Measurements from ENCODE around the gene RANBP1.

Gene RANBP1

GRCh38 chr22:20086101-20086599 lies 29.8 kb upstream of the RANBP1 start:
- DNase-seq, result no peak

- DNase-seq, result no peak
These were observed 29.1 kb upstream of the RANBP1 start for GRCh38 chr22:20086763-20087162.

DNA sequence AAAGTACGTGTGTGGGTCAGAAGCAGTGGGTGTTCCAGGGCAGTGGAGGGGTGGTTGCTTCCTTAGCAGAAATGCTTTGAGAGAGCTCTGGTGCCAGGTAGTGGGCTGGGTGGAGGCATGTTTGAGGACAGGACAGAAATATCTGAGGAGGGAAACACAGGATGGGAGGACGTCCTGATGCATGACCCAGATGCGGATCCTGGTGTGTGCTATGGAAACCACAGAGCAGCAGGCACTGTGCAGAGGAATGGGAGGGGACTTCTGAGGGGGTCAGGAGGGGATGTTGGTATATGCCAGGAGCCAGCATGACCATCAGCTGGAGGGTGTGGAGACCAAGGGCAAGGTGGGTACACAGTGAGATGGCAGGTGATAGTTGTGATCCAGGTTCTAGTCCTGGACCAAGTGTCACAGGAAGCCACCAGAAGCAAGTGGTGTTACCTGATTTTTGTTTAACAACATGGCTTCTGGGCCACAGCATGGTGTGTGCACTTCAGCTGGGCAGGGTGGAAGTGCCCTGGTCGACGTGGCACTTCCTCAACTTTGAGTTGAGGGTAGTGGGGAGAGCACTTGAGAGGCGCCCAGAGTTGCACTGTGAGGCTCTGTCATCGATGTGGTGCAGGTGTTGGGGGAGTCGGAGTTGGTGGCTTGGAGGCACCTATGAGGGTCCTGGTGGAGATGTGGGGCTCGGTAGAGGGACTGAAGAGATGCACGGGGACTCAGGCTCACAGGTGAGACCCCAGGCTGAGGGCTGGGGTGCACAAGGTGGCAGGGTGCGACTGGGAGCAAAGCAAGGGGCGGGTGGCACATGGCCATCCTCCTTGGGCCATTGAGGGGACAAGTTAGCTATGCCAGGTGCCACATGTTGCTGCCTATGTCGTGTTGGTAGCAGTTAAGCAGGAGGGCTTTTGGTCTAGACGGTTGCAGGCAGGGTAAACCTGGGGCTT lies 28.3 kb upstream of the RANBP1 start:
- DNase-seq, result no peak

DNA sequence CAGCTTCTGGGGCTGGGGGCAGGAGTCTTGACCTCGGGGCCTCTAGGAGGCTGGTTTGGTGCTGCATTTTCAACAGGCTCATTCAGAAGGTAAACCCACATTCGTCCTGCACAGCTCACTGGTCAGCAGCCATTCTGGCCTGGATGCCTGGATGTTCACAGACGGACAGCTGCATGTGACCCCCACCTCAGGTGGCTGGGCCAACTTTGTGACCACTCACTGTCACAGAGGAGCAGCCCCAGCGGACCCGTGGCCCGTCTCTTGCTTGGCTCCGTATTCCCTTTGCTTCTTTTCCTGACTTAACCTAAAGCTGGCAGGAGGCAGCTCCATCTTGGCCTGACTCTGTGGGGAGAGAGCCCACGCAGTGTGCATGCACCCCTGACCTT lies 27.6 kb upstream of the RANBP1 start:
- no peak for DNase-seq

DNA sequence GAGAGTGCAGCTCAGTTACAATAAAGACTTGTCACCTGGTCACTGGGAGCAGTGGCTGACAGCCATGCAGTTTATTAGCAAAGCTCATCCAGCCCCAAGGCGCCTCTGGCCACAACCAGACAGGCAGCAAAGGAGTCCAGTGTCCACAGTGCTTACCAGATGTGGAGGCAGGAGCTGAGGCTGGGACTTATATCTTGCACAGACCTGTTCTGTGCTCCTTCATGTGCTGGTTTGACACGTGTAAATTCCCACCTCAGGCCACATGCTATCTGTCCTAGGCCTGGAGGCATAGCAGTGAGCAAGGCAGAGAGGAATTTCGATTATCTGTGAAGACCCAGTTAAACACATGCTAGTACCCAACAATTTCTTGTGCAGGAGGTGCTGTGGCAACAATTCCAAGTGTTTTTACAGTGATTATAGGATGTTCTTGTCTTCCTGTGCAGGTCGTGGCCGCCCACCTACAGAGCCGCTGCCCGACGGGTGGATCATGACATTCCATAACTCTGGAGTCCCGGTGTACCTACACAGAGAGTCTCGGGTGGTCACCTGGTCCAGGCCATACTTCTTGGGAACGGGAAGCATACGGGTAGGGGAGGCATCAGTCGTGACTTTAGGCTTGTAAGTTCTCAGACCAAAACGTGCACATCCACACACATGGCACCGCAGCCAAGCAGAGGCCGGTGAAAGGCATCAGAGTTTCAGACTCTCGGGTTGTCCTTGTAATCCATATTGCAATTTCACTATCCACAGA lies 26.5 kb upstream of the RANBP1 start:
- no peak for DNase-seq

- DNase-seq, result no peak
These were observed 25.8 kb upstream of the RANBP1 start for GRCh38 chr22:20089977-20090729.

DNA sequence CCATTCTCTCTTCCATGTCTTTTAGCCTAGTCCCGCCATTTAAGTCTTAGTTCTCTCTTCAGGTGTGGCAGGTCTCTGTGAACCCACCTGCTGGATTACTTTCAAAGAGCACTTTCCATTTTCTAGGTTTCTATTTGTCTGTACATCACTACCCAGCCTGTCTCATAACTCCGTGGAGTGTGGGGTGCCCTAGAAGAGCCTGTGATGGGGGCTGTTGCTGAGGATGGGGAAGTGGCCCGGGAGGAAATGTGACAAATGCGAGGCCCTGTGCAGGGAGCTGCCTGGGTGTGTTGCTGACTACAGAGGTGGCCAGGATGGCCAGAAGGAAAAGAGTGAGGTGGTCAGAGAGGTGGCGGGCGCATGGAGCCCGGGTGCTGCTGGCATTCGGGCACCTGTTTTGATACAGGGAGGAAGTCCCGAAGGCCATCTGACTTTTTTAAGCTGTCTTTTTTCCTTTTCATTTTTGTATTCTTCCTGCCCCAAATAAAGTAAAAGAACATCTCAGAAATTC lies 25.1 kb upstream of the RANBP1 start:
- DNase-seq, result no peak

DNA sequence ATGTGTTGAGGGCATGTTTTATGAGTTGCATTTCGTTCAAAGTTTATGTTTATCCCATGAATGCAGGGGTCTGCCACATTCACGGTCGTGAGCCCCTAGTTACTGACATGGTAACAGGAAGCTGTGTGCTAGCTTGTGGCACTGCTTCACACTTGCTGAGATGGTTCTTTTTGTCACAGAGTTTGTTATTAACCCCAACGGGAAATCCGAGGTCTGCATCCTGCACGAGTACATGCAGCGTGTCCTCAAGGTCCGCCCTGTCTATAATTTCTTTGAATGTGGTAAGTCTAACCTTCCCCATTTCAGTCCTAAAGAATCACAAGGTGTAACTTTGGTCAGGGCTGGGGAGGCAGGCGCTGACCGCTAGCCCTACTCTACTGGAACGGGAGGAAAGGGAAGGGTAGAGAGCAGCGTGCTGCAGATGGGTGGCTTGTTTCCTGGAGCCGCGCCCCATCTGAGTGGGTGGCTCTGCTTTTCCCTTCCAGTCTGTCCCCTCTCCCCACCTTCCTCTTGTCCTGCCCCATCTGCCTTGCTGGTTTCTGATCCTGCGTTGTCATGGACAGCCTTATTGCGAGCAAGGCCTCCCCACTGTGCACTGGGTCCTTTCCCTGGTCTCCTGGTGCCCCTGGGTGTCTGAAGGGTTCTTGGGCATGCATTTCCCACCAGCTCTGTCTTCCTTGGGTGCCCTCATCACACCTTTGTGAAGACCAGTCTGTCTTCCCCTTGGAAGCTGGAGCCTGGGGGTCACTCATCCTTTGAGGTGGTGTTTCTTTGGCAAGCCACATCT lies 24.0 kb upstream of the RANBP1 start:
- no peak for DNase-seq

DNA sequence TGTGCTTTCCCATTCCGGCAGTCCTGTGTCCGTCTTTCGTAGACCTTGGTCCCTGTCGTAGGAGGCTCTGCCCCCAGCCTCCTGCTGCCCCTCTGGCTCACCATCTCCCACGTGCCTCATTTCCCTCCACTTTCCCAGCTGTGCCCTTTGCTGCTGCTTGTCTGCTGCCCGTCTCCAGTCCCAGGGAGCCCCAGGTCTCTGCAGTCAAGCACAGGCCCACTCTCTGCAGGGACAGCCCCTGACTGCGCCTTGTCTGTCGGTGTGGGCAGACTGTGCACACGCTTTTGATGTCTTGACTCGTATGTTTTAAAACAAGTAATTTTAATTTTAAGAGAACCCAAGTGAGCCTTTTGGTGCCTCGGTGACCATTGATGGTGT lies 23.4 kb upstream of the RANBP1 start:
- no peak for DNase-seq

DNA sequence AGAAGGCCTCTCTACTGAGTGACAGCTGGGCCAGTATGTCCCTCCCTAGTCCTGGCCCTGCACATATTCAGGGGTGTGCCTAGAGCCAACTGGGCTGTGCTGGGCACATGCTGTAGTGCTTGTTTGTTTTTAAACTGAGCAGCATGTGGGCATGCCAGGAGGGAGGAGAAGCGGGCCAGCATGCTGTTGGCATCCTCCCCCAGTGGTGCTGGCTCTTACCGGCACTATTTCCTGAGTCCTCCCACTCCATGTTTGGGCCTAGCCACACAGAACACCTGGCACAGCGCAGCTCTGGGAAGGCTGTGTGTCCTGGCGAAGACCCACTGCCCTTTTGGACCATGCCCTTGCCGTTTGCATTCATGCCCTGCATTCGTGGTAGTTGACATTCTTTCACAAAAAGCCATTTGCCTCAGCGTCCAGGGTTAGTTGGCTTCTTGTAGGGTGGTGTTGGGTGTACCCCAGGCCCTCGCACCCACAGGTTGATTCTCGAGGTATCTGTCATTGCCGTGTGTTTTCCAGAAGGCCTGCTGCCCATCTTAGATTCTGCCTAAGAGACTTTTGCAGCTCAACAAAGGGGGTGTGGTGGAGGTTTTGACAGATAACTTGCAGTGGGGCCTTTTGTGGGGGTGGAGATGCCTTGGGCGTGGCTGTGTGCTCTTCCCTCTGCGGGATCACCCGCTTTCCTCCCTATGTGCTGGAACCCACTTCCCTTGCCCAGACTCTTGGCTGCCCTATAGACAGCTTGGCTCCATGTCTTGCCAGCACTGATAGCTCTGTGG lies 22.3 kb upstream of the RANBP1 start:
- DNase-seq, result no peak

- no peak for DNase-seq
These were observed 21.6 kb upstream of the RANBP1 start for GRCh38 chr22:20094197-20094807.

DNA sequence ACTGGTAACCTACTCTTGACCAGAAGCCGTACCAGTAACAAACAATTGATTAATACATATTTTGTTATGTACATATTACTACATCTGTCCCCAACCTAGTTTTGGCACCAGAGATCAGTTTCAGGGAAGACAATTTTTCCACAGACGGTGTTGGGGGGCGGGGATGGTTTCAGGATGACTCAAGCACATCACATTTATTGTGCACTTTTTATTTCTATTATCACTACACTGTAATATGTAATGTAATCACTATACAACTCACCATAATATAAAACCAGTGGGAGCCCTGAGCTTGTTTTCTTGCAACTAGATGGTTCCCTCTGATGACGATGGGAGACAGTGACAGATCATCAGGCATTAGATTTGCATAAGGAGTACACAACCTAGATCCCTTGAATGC lies 20.4 kb upstream of the RANBP1 start:
- no peak for DNase-seq

- no peak for DNase-seq
These were observed 19.1 kb upstream of the RANBP1 start for GRCh38 chr22:20096574-20097420.

- no peak for DNase-seq
These were observed 16.7 kb upstream of the RANBP1 start for GRCh38 chr22:20099099-20099711.

DNA sequence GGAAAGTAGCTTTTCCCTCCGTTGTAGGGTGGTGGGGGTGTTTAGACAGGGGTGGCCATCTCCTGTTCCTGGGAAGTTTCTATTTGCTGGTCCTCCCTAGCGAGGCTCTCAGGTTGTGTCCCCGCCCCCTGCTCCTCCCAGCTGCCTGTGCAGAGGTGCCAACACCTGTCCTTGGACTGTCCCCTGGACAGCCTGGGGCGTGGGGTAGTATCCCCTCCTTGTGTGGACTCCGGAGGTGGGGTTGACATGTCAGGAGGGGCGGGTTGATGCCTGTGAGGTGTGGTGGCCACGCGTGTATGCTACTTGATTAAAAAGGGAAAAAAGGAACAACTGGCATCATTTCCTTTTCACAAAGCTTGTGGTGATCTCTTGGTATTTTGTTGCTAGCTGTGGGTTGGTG lies 14.3 kb upstream of the RANBP1 start:
- DNase-seq, result no peak

- DNase-seq, result no peak
These were observed 13.6 kb upstream of the RANBP1 start for GRCh38 chr22:20102203-20102780.

DNA sequence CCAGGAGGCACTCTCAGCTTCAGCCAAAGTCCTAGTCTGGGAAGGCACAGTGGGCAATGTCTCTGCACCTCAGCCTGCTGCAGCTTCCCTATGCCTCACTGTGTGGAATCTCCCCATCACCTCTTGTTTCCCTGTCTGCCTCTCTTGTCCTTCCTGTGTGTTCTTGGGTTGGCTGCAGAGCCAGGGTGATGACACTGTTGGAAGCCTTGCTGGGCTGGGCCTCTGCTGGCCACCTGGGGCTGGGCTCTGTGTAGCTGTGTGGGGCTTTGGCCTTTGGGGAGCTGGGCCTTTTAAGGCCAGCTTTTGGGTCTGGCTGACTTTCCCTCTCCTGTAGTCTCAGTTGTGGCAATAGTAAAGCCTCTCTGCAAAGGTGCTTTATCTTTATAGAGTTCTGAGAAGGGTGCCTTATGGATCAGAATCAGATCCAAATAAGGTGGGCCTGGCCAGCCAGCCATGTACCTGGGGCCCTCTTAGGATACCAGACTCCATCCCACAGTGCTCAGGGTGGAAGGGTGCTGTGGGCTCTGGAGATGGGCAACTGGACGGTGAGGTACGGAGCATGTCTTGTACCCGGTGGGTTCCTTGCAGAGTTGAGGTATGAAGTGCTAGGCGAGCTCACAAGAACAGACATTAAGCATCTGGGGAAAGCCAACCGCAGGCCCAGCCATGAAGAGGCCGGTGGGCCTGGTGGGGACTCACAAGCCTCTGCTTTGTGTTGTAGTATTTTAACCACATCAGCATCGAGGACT lies 10.3 kb upstream of the RANBP1 start:
- DNase-seq, result no peak

Data from right kidney (tissue), 1 donor.